Measurements from ENCODE around the gene SFMBT2. TPM values are rescaled to one million over a fixed set of nuclear protein-coding genes. Genes with fewer than 3 reads are reported as not detected.
A peak's percentile ranks its signal among the peaks of the same experiment; 100 is the strongest.
"Not testable (repeated sequence)": the region's sequence is repeated elsewhere in the genome, so short reads cannot be mapped to it uniquely, and the experiment has no call there.

Gene SFMBT2
- total RNA-seq, 1 experiment from 2014 or later: 1.3 TPM

- POLR2A ChIA-PET: no interaction called here
- in situ Hi-C loops (cut with HindIII; ENCODE audit: low pct_unique_long_range_greater_than_20kb, low sequenced_read_pairs): no loop called here
- DNase-seq (ENCODE audit: low read depth, low spot score) (peak; percentile 17), ATAC-seq (no peak)
- no TSS peak for BruUV-seq (replicated peaks)
- no peaks in the 10 kb centered on the region for H3K36me3 ChIP-seq (ENCODE audit: control insufficient read depth, insufficient read depth, low read length)
- no peaks in the 10 kb centered on the region for H3K27me3 ChIP-seq (ENCODE audit: control insufficient read depth, insufficient read depth, low read length)
- CTCF ChIA-PET: no interaction called here
- H3K27ac ChIP-seq (ENCODE audit: low read length): no peak overlapping the region
- intact Hi-C loops (cut with micrococcal nuclease; ENCODE audit: unreplicated experiment): no loop called here
- TF ChIP-seq CTCF (IDR thresholded peaks at IDR 0.05) (peak; percentile 5; the same call in 1 of the 2 replicates), SIN3A (IDR thresholded peaks at IDR 0.05; ENCODE audit: borderline replicate concordance, insufficient read depth, low read depth, low read length) (no peak)
- H3K4me1 ChIP-seq (ENCODE audit: control insufficient read depth, insufficient read depth, low read length): no peaks in the 10 kb centered on the region
- H3K4me3 ChIP-seq (ENCODE audit: low read depth in 2 of 2, low read length in 2 of 2): no peak overlapping the region
- H3K9me3 ChIP-seq (ENCODE audit: control insufficient read depth, insufficient read depth, low read depth, low read length): peaks cover 8% of the 10 kb centered on the region; the same call in 1 of the 2 replicates
Observed at GRCh38 chr10:7218968-7219367, 191.9 kb downstream of the SFMBT2 start.

- H3K27ac ChIP-seq (ENCODE audit: low read length); H3K4me1 ChIP-seq (ENCODE audit: control insufficient read depth, insufficient read depth, low read length); in situ Hi-C loops (cut with HindIII; ENCODE audit: low pct_unique_long_range_greater_than_20kb, low sequenced_read_pairs); ATAC-seq; H3K36me3 ChIP-seq (ENCODE audit: control insufficient read depth, insufficient read depth, low read length); intact Hi-C loops (cut with micrococcal nuclease; ENCODE audit: unreplicated experiment); H3K27me3 ChIP-seq (ENCODE audit: control insufficient read depth, insufficient read depth, low read length); H3K9me3 ChIP-seq (ENCODE audit: control insufficient read depth, insufficient read depth, low read depth, low read length); CTCF ChIA-PET; H3K4me3 ChIP-seq (ENCODE audit: low read depth in 2 of 2, low read length in 2 of 2); DNase-seq (ENCODE audit: low read depth, low spot score); BruUV-seq (replicated peaks); POLR2A ChIA-PET: not testable (repeated sequence)
Observed at GRCh38 chr10:7212696-7213095, 198.1 kb downstream of the SFMBT2 start.

- H3K4me1 ChIP-seq (ENCODE audit: control insufficient read depth, insufficient read depth, low read length): no peaks in the 10 kb centered on the region
- BruUV-seq (replicated peaks): no TSS peak
- intact Hi-C loops (cut with micrococcal nuclease; ENCODE audit: unreplicated experiment): no loop called here
- DNase-seq (ENCODE audit: low read depth, low spot score) (no peak), ATAC-seq (no peak)
- CTCF ChIA-PET: interaction anchor here (0.5 kb wide), 1 partner anchor 180 kb away, joined by 3 read pairs; no protein-coding TSS in a partner anchor
- no peak overlapping the region for H3K27ac ChIP-seq (ENCODE audit: low read length)
- H3K4me3 ChIP-seq (ENCODE audit: low read depth in 2 of 2, low read length in 2 of 2): no peak overlapping the region
- in situ Hi-C loops (cut with HindIII; ENCODE audit: low pct_unique_long_range_greater_than_20kb, low sequenced_read_pairs): no loop called here
- TF ChIP-seq SIN3A (IDR thresholded peaks at IDR 0.05; ENCODE audit: borderline replicate concordance, insufficient read depth, low read depth, low read length) (no peak), REST (IDR thresholded peaks at IDR 0.05; ENCODE audit: insufficient read depth in 1 of 2, low read depth in 2 of 2, low read length in 1 of 2) (no peak), CTCF (IDR thresholded peaks at IDR 0.05) (no peak), POLR2AphosphoS5 (IDR thresholded peaks at IDR 0.05; ENCODE audit: low read depth, low read length) (no peak), TCF7L2 (IDR thresholded peaks at IDR 0.05; ENCODE audit: low read depth, low read length) (no peak)
- no peaks in the 10 kb centered on the region for H3K9me3 ChIP-seq (ENCODE audit: control insufficient read depth, insufficient read depth, low read depth, low read length)
- no peaks in the 10 kb centered on the region for H3K27me3 ChIP-seq (ENCODE audit: control insufficient read depth, insufficient read depth, low read length)
- H3K36me3 ChIP-seq (ENCODE audit: control insufficient read depth, insufficient read depth, low read length): no peaks in the 10 kb centered on the region
- POLR2A ChIA-PET: no interaction called here
Observed at GRCh38 chr10:7211857-7212577, 198.8 kb downstream of the SFMBT2 start.

Data from Panc1 (cell line).